Peyer's patch (tissue), 4 donors: ENCODE data around the gene EXOC3. TPM values are rescaled to one million over a fixed set of nuclear protein-coding genes. Genes with fewer than 3 reads are reported as not detected.

Experiments used
- DNase-seq, 3 donors: peaks; one replicate each; pipeline ENCODE4 v3.0.0-alpha.2; 2017 to 2019
- H3K27ac ChIP-seq, 4 donors: fragments of 200-600 bp; sonication (generic); one replicate each; pipeline ENCODE4 v1.5.1; 2016 to 2019
- H3K27me3 ChIP-seq, 2 donors: fragments of 200-600 bp; sonication (generic); one replicate each; pipeline ENCODE4 v1.5.1; 2019
- H3K36me3 ChIP-seq, 3 donors: fragments of 200-600 bp; sonication (generic); one replicate each; pipeline ENCODE4 v1.5.1; 2016 to 2019
- H3K4me1 ChIP-seq, 4 donors: fragments of 200-600 bp; sonication (generic); one replicate each; pipeline ENCODE4 v1.5.1; 2016 to 2019
- H3K4me3 ChIP-seq, 4 donors: fragments of 200-600 bp; sonication (generic); 1 replicate in 3 of 4; 2 replicates in 1 of 4; pipeline ENCODE4 v1.5.1; 2016 to 2019; ENCODE audit warnings: mild to moderate bottlenecking in 1 of 4
- H3K9me3 ChIP-seq, 4 donors: fragments of 200-600 bp; sonication (generic); one replicate each; pipeline ENCODE4 v1.5.1; 2016 to 2019; ENCODE audit warnings: mild to moderate bottlenecking in 1 of 4
- CTCF ChIP-seq, 6 experiments: fragments of 450-650 bp in 4 of 6; fragments of 200-600 bp in 2 of 6; sonication (generic) in 1 of 6; IDR thresholded peaks; one replicate each; pipeline ENCODE4 v1.5.1; 2017 to 2019; ENCODE audit warnings: antibody characterized with exemption in 6 of 6, mild to moderate bottlenecking in 3 of 6, moderate library complexity in 1 of 6
- POLR2A ChIP-seq, 2 donors: fragments of 450-650 bp; IDR thresholded peaks; one replicate each; pipeline ENCODE4 v1.5.1; 2017; ENCODE audit warnings: antibody characterized with exemption in 2 of 2, mild to moderate bottlenecking in 2 of 2, moderate library complexity in 2 of 2
- total RNA-seq, 4 donors: library from RNA; depleted of rRNA; stranded (reverse); fragments of >200 nt; gene quantifications; one replicate each; pipeline ENCODE4 v1.1.0, GENCODE V29; 2016

Gene EXOC3
- total RNA-seq, 4 donors from 2014 or later, result 74.3 to 201 (median 141) TPM

DNA sequence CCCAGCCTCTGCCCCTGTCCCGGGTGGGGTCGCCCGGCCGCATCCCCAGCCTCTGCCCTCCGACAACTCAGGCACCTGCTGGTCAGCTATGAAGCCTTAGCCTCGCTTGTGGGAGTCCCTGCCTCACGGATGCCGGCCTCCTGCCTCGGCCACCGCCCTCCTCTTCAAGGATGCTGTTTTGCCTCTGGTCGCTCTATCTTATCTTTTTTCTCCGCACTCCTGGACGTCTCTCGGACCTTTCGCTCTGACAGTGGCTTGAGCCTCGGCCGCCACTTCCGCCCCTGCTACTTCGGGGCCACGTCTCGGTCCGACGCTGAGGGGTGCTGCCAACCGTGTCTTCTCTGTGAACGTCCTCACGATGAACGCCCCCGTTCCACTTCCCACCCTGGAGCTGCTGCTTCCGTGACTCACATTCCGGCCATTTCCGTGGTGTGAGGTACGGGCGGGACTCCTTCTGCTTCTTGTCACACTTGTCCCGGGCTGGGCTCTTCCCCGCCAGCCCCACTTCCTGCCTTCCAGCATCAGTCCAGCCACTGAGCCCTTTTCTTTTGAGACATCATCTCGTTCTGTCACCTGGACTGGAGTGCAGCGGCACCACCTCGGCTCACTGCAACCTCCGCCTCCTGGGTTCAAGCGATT, 55.0 kb downstream of the EXOC3 start:
- Histone ChIP-seq H3K9me3 (no peaks in the 10 kb centered on the region), H3K4me1 (no peaks in the 10 kb centered on the region), H3K4me3 (no peak overlapping the region), H3K27me3 (no peaks in the 10 kb centered on the region), H3K27ac (no peak overlapping the region), H3K36me3 (no peaks in the 10 kb centered on the region)
- TF ChIP-seq POLR2A (IDR thresholded peaks at IDR 0.05) (no peak), CTCF (IDR thresholded peaks at IDR 0.05) (no peak)
- DNase-seq, result no peak

DNA sequence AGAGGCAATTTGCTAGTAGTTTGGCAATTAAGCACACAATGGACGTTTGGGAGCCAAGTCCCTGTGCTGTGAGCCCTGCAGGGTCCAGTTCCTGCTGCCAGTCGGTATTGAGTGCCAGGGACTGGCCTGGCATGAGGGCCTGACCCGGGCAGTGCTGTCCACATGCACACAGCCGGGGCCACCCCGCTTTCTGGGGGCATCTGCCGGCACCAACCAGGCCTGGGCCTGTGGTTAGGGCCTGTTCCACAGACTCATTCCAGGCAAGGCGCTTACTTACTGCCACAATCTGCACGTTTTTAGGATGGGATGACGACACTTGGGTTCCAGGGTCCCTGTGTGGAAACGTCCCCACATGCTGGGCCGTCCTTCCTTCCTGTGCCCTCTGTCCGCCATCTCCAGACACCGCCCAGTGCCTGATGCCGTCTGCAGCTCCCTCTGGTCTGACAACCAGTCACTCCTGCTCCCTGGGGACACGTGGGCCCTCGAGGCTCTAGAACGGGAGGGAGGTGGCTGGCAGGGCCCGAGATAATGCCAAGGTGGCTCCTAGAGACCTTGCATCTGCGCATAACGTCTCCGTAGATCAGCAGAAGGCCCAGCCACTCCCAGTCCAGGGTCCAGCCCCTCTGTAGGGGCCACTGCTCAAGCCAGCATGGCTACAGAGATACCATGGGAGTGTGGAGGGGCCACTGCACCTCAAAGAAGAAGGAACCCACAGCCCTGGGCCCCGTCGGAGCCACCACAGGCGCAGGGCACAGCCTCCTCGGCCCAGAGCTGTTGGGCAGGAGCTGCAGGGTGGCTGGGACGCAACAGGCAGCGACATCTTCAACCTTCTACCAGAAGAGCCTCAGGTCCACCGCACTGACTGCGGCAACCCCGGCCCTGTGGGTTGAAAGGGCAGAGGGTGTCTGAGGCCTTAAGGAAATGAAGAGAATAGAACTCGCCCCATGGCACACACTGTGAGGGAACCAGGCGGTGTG, 56.5 kb downstream of the EXOC3 start:
- Histone ChIP-seq H3K36me3 (no peaks in the 10 kb centered on the region), H3K4me1 (no peaks in the 10 kb centered on the region), H3K27ac (no peak overlapping the region), H3K9me3 (no peaks in the 10 kb centered on the region), H3K4me3 (no peak overlapping the region), H3K27me3 (no peaks in the 10 kb centered on the region)
- no peak for TF ChIP-seq POLR2A (IDR thresholded peaks at IDR 0.05)
- TF ChIP-seq CTCF (IDR thresholded peaks at IDR 0.05), result no peak
- DNase-seq, result no peak

- Histone ChIP-seq H3K27me3 (no peaks in the 10 kb centered on the region), H3K4me1 (no peaks in the 10 kb centered on the region), H3K27ac (no peak overlapping the region), H3K9me3 (no peaks in the 10 kb centered on the region), H3K36me3 (no peaks in the 10 kb centered on the region), H3K4me3 (no peak overlapping the region)
- DNase-seq, result no peak
- TF ChIP-seq CTCF (IDR thresholded peaks at IDR 0.05) (no peak), POLR2A (IDR thresholded peaks at IDR 0.05) (no peak)
These were observed 57.5 kb downstream of the EXOC3 start for GRCh38 chr5:500491-500890.

DNA sequence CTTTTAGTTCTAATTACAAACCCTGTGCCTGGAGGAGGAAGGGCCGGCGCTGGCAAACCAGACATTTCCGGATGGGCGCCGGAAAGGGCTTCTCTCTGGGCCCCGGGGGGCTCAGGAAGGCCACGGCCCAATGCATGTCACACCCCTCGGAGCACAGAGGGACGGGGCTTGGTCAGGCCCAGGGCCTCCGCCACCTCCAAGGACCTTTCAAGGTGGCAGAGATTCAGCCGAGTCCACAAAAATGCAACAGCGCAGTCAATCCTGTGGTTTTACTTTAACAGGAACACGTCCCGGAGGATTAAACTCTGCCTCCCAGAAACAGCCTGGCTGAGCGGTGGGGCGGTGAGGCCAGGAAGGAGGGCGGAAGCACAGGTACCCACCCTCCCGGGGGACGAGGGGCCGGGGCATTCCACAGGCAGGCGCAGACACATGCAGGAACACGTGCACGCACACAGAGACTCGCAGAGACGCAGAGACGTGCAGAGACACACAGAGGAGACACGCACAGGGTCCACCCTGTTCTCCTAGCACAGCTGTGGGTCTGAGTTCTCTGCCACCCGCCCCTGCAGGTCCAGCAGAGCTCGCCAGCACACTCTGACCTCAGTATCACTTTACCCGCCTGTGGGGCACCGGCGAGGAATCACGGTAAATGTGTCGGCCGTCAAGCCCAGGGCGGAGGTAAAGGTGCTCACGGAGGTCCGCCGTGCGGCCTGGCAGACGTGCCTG, 58.3 kb downstream of the EXOC3 start:
- no peak for TF ChIP-seq POLR2A (IDR thresholded peaks at IDR 0.05)
- no peak for TF ChIP-seq CTCF (IDR thresholded peaks at IDR 0.05)
- Histone ChIP-seq H3K27ac (no peak overlapping the region), H3K4me1 (peaks cover 0 to 6% (median 0%) of the 10 kb centered on the region in 4 donors), H3K36me3 (no peaks in the 10 kb centered on the region), H3K9me3 (no peaks in the 10 kb centered on the region), H3K4me3 (no peak overlapping the region), H3K27me3 (no peaks in the 10 kb centered on the region)
- DNase-seq, result no peak

GRCh38 chr5:501831-502184, 58.8 kb downstream of the EXOC3 start:
- Histone ChIP-seq H3K27ac (no peak overlapping the region), H3K27me3 (no peaks in the 10 kb centered on the region), H3K4me3 (no peak overlapping the region), H3K36me3 (no peaks in the 10 kb centered on the region), H3K9me3 (no peaks in the 10 kb centered on the region), H3K4me1 (peaks cover 0 to 11% (median 0%) of the 10 kb centered on the region in 4 donors)
- no peak for DNase-seq
- no peak for TF ChIP-seq POLR2A (IDR thresholded peaks at IDR 0.05)
